Loucy (cell line): ENCODE results near the gene SOWAHC.
"Not testable (repeated sequence)": the region's sequence is repeated elsewhere in the genome, so short reads cannot be mapped to it uniquely, and the experiment has no call there.

Source experiments
- CTCF ChIP-seq: fragments of 200-600 bp; sonication (generic); conservative IDR thresholded peaks from 2 replicates; pipeline ENCODE4 v1.5.1; 2014; ENCODE audit warnings: mild to moderate bottlenecking, antibody characterized with exemption, low read length
- EZH2phosphoT487 ChIP-seq: fragments of 200-600 bp; IDR thresholded peaks from 2 replicates; pipeline ENCODE4 v1.6.1; 2018; ENCODE audit warnings: antibody characterized with exemption, mild to moderate bottlenecking, moderate library complexity, borderline replicate concordance

GRCh38 chr2:109628321-109628720 is 14.2 kb downstream of the SOWAHC start:
- not testable (repeated sequence) for TF ChIP-seq CTCF, EZH2phosphoT487
